Neural progenitor cell (in vitro differentiated cells): ENCODE data around the gene DNAAF2. TPM values are rescaled to one million over a fixed set of nuclear protein-coding genes. Genes with fewer than 3 reads are reported as not detected.

Source experiments
- DNase-seq: peaks from one replicate; pipeline ENCODE4 v3.0.0-alpha.2; 2016; ENCODE audit warnings: low spot score
- H2AFZ ChIP-seq: fragments of 200-600 bp; sonication (generic); replicated peaks from 2 replicates; pipeline ENCODE4 v1.6.1; 2016; ENCODE audit warnings: antibody characterized with exemption
- H3F3A ChIP-seq: fragments of 200-600 bp; sonication (generic); 2 replicates; pipeline ENCODE4 v1.6.1; 2016; ENCODE audit warnings: antibody characterized with exemption, low read depth
- H3K27ac ChIP-seq: fragments of 200-600 bp; sonication (generic); 2 replicates; pipeline ENCODE4 v1.5.1; 2016; ENCODE audit warnings: mild to moderate bottlenecking
- H3K27me3 ChIP-seq: fragments of 200-600 bp; sonication (generic); 2 replicates; pipeline ENCODE4 v1.6.1; 2016; ENCODE audit warnings: mild to moderate bottlenecking, moderate library complexity
- H3K36me3 ChIP-seq: fragments of 200-600 bp; sonication (generic); 2 replicates; pipeline ENCODE4 v1.5.1; 2016
- H3K4me1 ChIP-seq: fragments of 200-600 bp; sonication (generic); 2 replicates; pipeline ENCODE4 v1.6.1; 2016; ENCODE audit warnings: mixed run types
- H3K4me2 ChIP-seq: fragments of 200-600 bp; sonication (generic); 2 replicates; pipeline ENCODE4 v1.6.1; 2016
- H3K4me3 ChIP-seq: fragments of 200-600 bp; sonication (generic); 2 replicates; pipeline ENCODE4 v1.5.1; 2016
- H3K79me2 ChIP-seq: fragments of 200-600 bp; sonication (generic); 2 replicates; pipeline ENCODE4 v1.6.1; 2016; ENCODE audit warnings: low read depth
- H3K9ac ChIP-seq: fragments of 200-600 bp; sonication (generic); 2 replicates; pipeline ENCODE4 v1.6.1; 2016
- H3K9me3 ChIP-seq: fragments of 200-600 bp; sonication (generic); 2 replicates; pipeline ENCODE4 v1.5.1; 2016; ENCODE audit warnings: low read depth
- H4K20me1 ChIP-seq: fragments of 200-600 bp; sonication (generic); 2 replicates; pipeline ENCODE4 v1.6.1; 2016; ENCODE audit warnings: low read depth
- H3K27ac Mint-ChIP-seq: 3 replicates; pipeline ENCODE4 v1.8.0; 2021; ENCODE audit warnings: mixed read lengths
- H3K27me3 Mint-ChIP-seq: 2 replicates; pipeline ENCODE4 v1.8.0; 2022; ENCODE audit warnings: low read depth, mild to moderate bottlenecking, inconsistent platforms, moderate library complexity, mixed read lengths; ENCODE audit not compliant: insufficient read depth
- H3K36me3 Mint-ChIP-seq: 3 replicates; pipeline ENCODE4 v1.8.0; 2021; ENCODE audit warnings: mixed read lengths
- H3K4me1 Mint-ChIP-seq: 3 replicates; pipeline ENCODE4 v1.8.0; 2021; ENCODE audit warnings: mixed read lengths
- H3K4me3 Mint-ChIP-seq: 3 replicates; pipeline ENCODE4 v1.8.0; 2021; ENCODE audit warnings: mild to moderate bottlenecking, moderate library complexity, mixed read lengths
- H3K9me3 Mint-ChIP-seq: 3 replicates; pipeline ENCODE4 v1.8.0; 2020; ENCODE audit warnings: mixed read lengths
- EZH2 ChIP-seq: fragments of 200-600 bp; sonication (generic); IDR thresholded peaks from 2 replicates; pipeline ENCODE4 v1.6.1; 2017; ENCODE audit warnings: antibody characterized with exemption, mild to moderate bottlenecking, moderate library complexity
- EZH2phosphoT487 ChIP-seq: fragments of 200-600 bp; sonication (generic); IDR thresholded peaks from 2 replicates; pipeline ENCODE4 v1.6.1; 2017; ENCODE audit warnings: antibody characterized with exemption
- total RNA-seq: library from RNA; depleted of rRNA; stranded (reverse); fragments of >200 nt; gene quantifications from 2 replicates; pipeline ENCODE4 v1.2.3, GENCODE V29; 2015; ENCODE audit warnings: low replicate concordance
- TF ChIP-seq, protein P1 (sequence below): fragments of 200-600 bp; sonication (generic); IDR thresholded peaks from 2 replicates; pipeline ENCODE4 v1.5.1; 2017; ENCODE audit warnings: antibody characterized with exemption, mild to moderate bottlenecking

The DNAAF2 gene
- total RNA-seq, 1 donor from 2014 or later = 35.1 TPM

DNA sequence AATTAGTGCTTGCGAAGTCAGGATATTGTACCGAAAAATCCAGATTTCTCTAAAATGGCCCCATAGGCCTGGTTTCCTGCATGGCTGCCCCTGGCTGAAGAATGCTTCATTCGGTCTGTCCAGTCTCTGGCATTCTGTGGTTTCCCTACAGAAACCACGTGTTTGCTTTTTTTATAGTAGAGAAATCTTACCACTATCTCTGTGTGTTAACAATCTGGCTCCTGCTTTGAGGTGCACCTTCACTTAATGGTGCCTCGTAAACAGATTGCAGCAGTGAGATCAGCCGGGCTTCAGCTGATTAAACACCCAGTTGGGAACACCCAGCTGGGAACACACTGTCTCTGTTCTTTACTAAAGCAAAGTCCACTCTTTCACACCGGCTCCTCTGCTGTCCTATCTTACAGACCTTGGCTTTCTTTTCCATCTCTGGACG is 6.7 kb upstream of the DNAAF2 start:
- H3K4me2 ChIP-seq = no peak overlapping the region
- peak overlapping the region; percentile 6 for H3K9ac ChIP-seq
- no peaks in the 10 kb centered on the region for H3K9me3 ChIP-seq
- Mint-ChIP-seq H3K9me3 (no peaks in the 10 kb centered on the region), H3K36me3 (peaks cover 25% of the 10 kb centered on the region), H3K27ac (no peak overlapping the region), H3K4me1 (peaks cover 6% of the 10 kb centered on the region), H3K27me3 (peaks cover 2% of the 10 kb centered on the region), H3K4me3 (no peak overlapping the region)
- H3K27me3 ChIP-seq = no peaks in the 10 kb centered on the region
- peaks cover 14% of the 10 kb centered on the region for H4K20me1 ChIP-seq
- H2AFZ ChIP-seq = no peak overlapping the region
- DNase-seq = no peak
- H3K27ac ChIP-seq = peak overlapping the region; percentile 56
- H3K79me2 ChIP-seq = peaks cover 45% of the 10 kb centered on the region
- no peaks in the 10 kb centered on the region for H3K4me1 ChIP-seq
- H3K36me3 ChIP-seq = no peaks in the 10 kb centered on the region
- H3K4me3 ChIP-seq = no peak overlapping the region
- peaks cover 16% of the 10 kb centered on the region for H3F3A ChIP-seq
- TF ChIP-seq EZH2phosphoT487 (no peak), EZH2 (no peak)
- TF ChIP-seq, protein P1, sequence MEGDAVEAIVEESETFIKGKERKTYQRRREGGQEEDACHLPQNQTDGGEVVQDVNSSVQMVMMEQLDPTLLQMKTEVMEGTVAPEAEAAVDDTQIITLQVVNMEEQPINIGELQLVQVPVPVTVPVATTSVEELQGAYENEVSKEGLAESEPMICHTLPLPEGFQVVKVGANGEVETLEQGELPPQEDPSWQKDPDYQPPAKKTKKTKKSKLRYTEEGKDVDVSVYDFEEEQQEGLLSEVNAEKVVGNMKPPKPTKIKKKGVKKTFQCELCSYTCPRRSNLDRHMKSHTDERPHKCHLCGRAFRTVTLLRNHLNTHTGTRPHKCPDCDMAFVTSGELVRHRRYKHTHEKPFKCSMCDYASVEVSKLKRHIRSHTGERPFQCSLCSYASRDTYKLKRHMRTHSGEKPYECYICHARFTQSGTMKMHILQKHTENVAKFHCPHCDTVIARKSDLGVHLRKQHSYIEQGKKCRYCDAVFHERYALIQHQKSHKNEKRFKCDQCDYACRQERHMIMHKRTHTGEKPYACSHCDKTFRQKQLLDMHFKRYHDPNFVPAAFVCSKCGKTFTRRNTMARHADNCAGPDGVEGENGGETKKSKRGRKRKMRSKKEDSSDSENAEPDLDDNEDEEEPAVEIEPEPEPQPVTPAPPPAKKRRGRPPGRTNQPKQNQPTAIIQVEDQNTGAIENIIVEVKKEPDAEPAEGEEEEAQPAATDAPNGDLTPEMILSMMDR = no peak

DNA sequence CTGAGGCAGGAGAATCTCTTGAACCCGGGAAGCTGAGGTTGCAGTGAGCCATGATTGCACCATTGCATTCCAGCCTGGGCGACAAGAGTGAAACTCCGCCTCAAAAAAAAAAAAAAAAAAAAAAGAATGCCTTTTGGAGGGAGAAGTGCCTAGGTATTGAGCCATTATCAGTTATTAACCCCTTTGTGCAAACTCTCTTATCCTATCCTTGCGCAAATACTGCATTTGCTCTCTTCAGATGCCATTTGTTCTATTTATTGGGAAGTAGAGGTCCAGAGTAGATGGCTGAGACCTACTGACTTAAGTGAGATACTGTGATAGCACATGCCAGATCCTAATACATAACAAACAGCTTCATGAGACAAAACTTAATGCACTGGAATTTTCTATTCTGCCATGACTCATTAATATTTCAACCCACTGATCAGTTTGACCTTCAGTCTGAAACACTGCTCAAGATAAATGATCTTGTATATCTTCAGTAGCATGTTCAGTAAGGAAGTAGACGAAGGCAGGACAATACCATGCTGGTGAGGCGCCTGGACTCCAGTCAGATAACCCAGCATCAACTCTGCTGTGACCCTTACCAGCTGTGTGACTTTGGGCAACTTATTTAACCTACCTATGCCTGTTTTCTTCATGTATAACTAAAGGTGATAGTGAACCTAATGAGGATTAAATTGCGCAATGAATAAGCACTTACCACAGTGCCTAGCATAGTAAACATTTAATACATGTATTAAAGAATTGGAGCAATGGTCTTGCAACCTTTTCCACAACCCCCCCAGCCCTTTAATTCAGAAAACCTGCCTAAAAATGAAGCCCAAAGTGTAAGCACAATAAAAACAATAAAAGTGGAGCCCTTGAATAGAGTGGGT is 5.7 kb upstream of the DNAAF2 start:
- H3K36me3 ChIP-seq = no peaks in the 10 kb centered on the region
- peaks cover 27% of the 10 kb centered on the region for H3K36me3 Mint-ChIP-seq
- H3K27me3 Mint-ChIP-seq = peaks cover 2% of the 10 kb centered on the region
- H2AFZ ChIP-seq = no peak overlapping the region
- peaks cover 22% of the 10 kb centered on the region for H4K20me1 ChIP-seq
- no peaks in the 10 kb centered on the region for H3K9me3 Mint-ChIP-seq
- H3K4me3 ChIP-seq = no peak overlapping the region
- H3K4me2 ChIP-seq = no peak overlapping the region
- no peaks in the 10 kb centered on the region for H3K9me3 ChIP-seq
- H3K4me1 ChIP-seq = no peaks in the 10 kb centered on the region
- H3K4me3 Mint-ChIP-seq = no peak overlapping the region
- no peak overlapping the region for H3K9ac ChIP-seq
- peaks cover 55% of the 10 kb centered on the region for H3K79me2 ChIP-seq
- H3K27me3 ChIP-seq = no peaks in the 10 kb centered on the region
- peak overlapping the region; percentile 56 for H3K27ac ChIP-seq
- peaks cover 10% of the 10 kb centered on the region for H3K4me1 Mint-ChIP-seq
- peaks cover 15% of the 10 kb centered on the region for H3F3A ChIP-seq
- no peak overlapping the region for H3K27ac Mint-ChIP-seq
- TF ChIP-seq, protein P1 = no peak
- TF ChIP-seq EZH2 = no peak
- no peak for TF ChIP-seq EZH2phosphoT487
- DNase-seq = no peak

DNA sequence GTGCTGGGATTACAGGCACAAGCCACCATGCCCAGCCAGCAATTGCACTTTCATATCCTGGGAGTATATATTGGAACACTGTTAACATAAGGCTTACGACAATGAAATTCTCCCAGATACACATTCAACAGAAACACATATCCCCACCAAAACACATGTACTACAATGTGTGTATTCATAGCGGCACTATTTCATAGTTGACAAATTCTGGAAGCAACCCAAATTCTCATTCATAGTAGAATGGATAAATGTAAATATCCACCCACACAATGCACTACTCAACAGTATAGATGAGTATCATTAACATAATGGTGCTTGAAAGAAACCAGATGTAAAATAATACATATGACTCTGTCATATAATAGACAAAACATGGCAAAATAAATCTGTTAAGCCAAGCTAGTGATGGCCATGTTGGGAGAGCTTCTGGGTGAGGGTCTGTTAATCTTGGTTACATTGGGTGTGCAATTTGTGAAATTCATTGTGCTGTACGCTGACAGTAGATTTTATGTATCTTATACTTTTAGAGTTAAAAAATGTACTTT is 2.6 kb upstream of the DNAAF2 start:
- TF ChIP-seq EZH2phosphoT487 (no peak), EZH2 (no peak)
- TF ChIP-seq, protein P1 = no peak
- no peak overlapping the region for H2AFZ ChIP-seq
- no peak for DNase-seq
- H3K79me2 ChIP-seq = peaks cover 69% of the 10 kb centered on the region
- H3K9me3 ChIP-seq = no peaks in the 10 kb centered on the region
- H3K27ac ChIP-seq = no peak overlapping the region
- H3K27me3 ChIP-seq = no peaks in the 10 kb centered on the region
- no peaks in the 10 kb centered on the region for H3K4me1 ChIP-seq
- no peak overlapping the region for H3K27ac Mint-ChIP-seq
- no peak overlapping the region for H3K4me3 ChIP-seq
- peaks cover 23% of the 10 kb centered on the region for H3K36me3 Mint-ChIP-seq
- peaks cover 29% of the 10 kb centered on the region for H4K20me1 ChIP-seq
- H3K4me2 ChIP-seq = no peak overlapping the region
- peaks cover 42% of the 10 kb centered on the region for H3F3A ChIP-seq
- H3K4me1 Mint-ChIP-seq = peaks cover 17% of the 10 kb centered on the region
- no peak overlapping the region for H3K9ac ChIP-seq
- H3K36me3 ChIP-seq = no peaks in the 10 kb centered on the region
- H3K27me3 Mint-ChIP-seq = peaks cover 8% of the 10 kb centered on the region
- no peak overlapping the region for H3K4me3 Mint-ChIP-seq
- H3K9me3 Mint-ChIP-seq = no peaks in the 10 kb centered on the region
